IPS-18a (cell line): ENCODE results near the gene L3MBTL4.

Experiments used
- H3K27ac ChIP-seq: one replicate; pipeline ENCODE4 v1.5.1; 2013; ENCODE audit warnings: low read length
- H3K27me3 ChIP-seq: one replicate; pipeline ENCODE4 v1.6.1; 2013; ENCODE audit warnings: mild to moderate bottlenecking, low read length; ENCODE audit not compliant: control insufficient read depth, insufficient read depth
- H3K36me3 ChIP-seq: one replicate; pipeline ENCODE4 v1.6.1; 2013; ENCODE audit warnings: low read depth, low read length; ENCODE audit not compliant: control insufficient read depth
- H3K4me1 ChIP-seq: one replicate; pipeline ENCODE4 v1.6.1; 2013; ENCODE audit warnings: low read depth, low read length; ENCODE audit not compliant: control insufficient read depth
- H3K4me3 ChIP-seq: one replicate; pipeline ENCODE4 v1.5.1; 2013; ENCODE audit warnings: low read length
- H3K9ac ChIP-seq: one replicate; pipeline ENCODE4 v1.6.1; 2013; ENCODE audit warnings: mild to moderate bottlenecking, low read length, moderate library complexity
- H3K9me3 ChIP-seq: one replicate; pipeline ENCODE4 v1.6.1; 2013; ENCODE audit warnings: low read depth, low read length; ENCODE audit not compliant: control insufficient read depth

The L3MBTL4 gene

DNA sequence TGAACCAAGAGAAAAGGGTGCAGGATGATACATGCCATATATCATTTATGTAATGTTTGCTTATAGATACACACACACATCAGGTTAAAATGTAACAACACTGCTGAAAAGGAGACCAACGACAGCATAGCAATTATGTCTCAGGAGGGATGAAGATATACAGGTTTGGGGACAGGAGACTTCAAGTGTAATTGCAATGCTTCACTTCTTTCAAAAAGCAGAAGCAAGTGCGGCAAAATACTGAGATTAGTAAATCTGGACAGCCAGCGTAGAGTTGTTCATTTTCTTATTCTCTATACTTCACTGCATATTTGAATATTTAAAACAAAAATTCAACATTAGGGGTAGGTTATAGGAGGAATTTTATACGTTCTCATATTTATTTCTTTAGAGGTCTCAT, 87.2 kb downstream of the L3MBTL4 start:
- H3K27me3 ChIP-seq = no peaks in the 10 kb centered on the region
- H3K4me1 ChIP-seq = no peaks in the 10 kb centered on the region
- no peak overlapping the region for H3K27ac ChIP-seq
- H3K4me3 ChIP-seq = no peak overlapping the region
- H3K9me3 ChIP-seq = peaks cover 13% of the 10 kb centered on the region
- no peaks in the 10 kb centered on the region for H3K36me3 ChIP-seq
- no peak overlapping the region for H3K9ac ChIP-seq

DNA sequence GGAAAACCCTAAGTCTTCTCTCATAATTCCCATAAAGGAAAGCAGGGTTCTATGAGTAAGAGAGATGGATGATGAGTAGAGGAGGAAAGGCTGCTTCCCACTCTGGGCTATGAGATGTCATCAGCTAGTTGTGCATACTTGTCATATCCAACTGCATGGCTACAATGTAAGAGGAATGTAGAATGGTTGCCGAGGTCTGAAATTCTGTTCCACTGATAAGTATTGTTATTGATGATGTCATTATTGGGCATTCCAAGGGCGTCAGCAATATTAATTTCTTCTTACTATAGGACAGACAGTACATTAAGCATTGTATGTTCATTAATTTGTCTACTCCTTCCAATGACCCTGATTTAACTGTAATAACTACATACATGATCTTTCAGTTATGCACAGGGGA, 88.1 kb downstream of the L3MBTL4 start:
- H3K9me3 ChIP-seq = peaks cover 13% of the 10 kb centered on the region
- no peak overlapping the region for H3K27ac ChIP-seq
- H3K36me3 ChIP-seq = no peaks in the 10 kb centered on the region

DNA sequence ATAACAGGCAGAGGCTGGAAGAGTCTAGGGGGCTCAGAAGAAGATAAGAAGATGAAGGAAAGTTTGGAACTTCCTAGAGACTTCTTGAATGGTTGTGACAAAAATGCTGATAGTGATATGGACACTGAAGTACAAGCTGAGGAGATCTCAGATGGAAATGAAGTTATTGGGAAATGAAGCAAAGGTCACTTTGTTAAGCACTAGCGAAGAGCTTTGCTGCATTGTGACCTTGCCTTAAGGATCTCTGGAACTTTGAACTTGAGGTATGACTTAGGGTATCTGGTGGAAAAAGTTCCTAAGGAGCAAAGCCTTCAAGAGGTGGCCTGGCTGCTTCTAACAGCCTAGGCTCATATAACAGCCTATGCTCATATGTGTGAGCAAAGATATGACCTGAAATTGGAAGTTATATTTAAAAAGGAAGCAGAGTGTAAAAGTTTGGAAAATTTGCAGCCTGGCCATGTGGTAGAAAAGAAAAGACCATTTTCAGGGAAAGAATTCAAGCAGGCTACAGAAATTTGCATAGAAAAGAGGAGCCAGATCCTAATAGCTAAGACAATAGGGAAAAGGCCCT, 91.3 kb downstream of the L3MBTL4 start:
- Histone ChIP-seq H3K27ac (no peak overlapping the region), H3K4me1 (no peaks in the 10 kb centered on the region), H3K9ac (no peak overlapping the region), H3K4me3 (no peak overlapping the region), H3K36me3 (no peaks in the 10 kb centered on the region), H3K27me3 (no peaks in the 10 kb centered on the region), H3K9me3 (peaks cover 13% of the 10 kb centered on the region)

More for the DNA sequence above, 88.1 kb downstream of the L3MBTL4 start:
- H3K4me1 ChIP-seq = no peaks in the 10 kb centered on the region
- no peak overlapping the region for H3K9ac ChIP-seq
- no peaks in the 10 kb centered on the region for H3K27me3 ChIP-seq
- H3K4me3 ChIP-seq = no peak overlapping the region

DNA sequence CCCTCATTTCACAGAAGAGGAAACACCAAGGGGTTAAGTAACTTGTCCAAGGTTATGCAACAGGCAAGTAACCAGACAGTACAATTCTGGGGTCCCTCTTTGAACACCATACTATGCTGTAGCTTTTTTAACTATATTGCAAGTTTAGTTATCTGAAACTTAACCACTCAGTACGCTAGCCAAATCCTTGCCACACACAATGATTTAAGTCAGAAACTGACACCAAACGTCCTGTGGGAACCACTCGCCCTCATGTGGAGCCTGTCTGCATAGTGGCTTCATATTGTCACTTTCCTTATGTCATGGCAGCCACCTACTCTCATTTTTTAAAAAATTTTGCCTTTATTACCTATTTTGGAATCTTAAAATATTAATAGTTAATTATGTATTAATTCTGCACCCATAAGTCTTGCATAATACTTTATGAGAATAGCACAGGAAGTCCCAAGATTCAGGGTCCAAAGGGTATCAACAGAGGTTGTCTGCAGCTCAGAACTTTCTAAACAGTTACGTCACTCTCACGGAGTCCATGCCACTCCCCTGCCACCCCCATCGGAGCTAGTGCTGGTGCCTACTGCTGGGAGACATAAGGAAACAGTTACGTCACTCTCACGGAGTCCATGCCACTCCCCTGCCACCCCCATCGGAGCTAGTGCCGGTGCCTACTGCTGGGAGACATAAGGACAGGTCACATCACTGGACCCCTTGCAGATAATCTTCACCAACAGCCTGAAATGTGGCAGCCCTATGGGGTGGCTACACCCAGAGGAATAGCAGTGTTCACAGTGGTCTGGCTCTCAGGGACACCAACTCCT, 99.0 kb downstream of the L3MBTL4 start:
- Histone ChIP-seq H3K36me3 (no peaks in the 10 kb centered on the region), H3K27ac (no peak overlapping the region), H3K4me1 (no peaks in the 10 kb centered on the region)

DNA sequence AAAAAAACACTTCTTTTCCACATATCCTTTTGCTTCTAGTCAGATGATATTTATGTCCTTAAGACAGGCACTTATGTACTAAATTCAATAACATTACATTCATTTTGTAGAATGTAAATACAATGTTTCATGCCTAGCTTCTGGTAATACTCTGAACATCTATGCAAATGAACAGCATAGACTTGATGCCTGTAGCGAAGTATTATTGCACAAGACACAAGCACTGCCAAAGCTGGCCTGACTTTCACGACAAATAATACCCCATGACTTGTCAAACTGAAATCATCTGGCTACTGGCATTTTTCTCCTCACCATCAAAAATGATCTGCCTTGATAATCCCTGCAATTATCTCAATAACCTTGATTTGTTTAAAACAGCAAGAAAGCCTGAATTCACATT, 101.3 kb downstream of the L3MBTL4 start:
- Histone ChIP-seq H3K4me1 (no peaks in the 10 kb centered on the region), H3K9me3 (no peaks in the 10 kb centered on the region), H3K27me3 (no peaks in the 10 kb centered on the region), H3K4me3 (no peak overlapping the region), H3K36me3 (no peaks in the 10 kb centered on the region), H3K9ac (no peak overlapping the region), H3K27ac (no peak overlapping the region)

More for the DNA sequence above, 99.0 kb downstream of the L3MBTL4 start:
- no peak overlapping the region for H3K4me3 ChIP-seq
- no peaks in the 10 kb centered on the region for H3K27me3 ChIP-seq
- H3K9me3 ChIP-seq = no peaks in the 10 kb centered on the region
- H3K9ac ChIP-seq = no peak overlapping the region

DNA sequence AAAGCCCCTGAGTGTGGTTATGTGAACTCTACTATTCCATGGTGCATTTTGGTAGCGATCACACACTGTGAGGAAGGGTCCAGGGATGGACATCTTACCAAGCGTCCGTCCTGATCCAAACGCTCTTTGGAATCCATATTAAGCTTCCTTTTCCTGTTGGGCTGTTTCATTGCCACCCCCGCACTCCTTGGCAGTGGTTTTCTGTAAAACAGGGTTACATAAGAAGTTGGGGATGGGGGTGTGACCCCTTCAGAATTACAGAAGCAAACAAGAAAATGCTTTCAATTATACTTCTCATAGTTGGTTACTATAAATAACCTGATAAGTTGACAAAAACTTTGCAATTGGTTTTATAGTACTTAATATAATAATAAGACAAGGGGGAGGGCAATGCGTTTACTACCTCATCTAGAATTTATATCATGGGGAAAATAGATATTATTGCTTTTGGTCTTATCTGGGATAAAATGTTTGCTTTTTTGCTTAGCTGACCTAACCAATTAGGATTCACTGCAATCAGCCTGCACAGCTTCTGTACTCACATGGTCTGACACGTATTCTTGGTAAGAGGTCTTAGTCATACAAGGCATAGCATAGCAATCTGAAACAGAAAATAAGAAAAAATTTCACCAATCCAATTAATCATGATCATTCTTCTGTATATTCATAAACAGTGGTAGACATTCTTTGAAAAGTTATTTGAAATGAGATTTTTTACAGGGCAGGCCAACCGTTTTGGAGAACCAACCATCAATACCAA, 103.1 kb downstream of the L3MBTL4 start:
- Histone ChIP-seq H3K27me3 (no peaks in the 10 kb centered on the region), H3K9ac (no peak overlapping the region), H3K4me3 (no peak overlapping the region), H3K27ac (no peak overlapping the region), H3K4me1 (no peaks in the 10 kb centered on the region), H3K36me3 (no peaks in the 10 kb centered on the region), H3K9me3 (no peaks in the 10 kb centered on the region)

DNA sequence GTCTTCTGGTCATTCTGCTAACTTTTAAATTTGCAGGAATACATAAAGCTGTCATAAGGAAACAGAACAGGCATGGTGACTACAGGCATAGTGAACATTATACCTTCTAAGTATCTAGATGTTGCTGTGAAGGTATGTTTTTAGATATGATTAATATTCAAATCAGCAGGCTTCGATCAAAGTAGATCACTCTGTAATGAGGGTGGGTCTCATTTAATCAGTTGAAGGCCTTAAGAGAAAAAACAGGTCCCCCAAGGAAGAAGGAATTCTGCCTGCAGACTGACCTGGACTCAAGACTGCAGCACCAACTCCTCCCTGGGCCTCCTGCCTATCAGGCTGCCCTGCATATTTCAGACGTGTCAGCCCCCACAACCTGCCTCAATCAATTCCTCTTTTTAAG, 104.0 kb downstream of the L3MBTL4 start:
- H3K9me3 ChIP-seq = no peaks in the 10 kb centered on the region
- H3K4me1 ChIP-seq = no peaks in the 10 kb centered on the region
- H3K9ac ChIP-seq = no peak overlapping the region

DNA sequence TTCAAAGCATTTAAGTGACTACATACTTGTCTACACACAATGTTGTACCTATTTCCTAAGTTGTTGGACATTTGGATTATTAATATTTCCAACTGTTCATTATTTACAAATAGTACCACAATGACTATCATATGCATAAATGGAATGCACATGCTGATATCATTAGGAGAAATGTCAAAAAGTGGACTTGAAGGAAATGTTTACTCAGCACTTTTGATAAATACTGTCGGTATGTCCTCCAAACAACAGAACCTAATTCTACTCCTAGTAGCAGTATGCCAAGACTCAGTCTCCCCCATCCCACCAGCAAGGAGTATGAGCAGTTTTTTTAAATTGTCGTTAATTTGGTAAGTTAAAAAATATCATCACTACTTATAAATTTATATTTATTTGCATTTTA, 116.8 kb downstream of the L3MBTL4 start:
- no peaks in the 10 kb centered on the region for H3K27me3 ChIP-seq
- H3K9me3 ChIP-seq = no peaks in the 10 kb centered on the region
- H3K9ac ChIP-seq = no peak overlapping the region
- H3K4me3 ChIP-seq = no peak overlapping the region
- H3K36me3 ChIP-seq = no peaks in the 10 kb centered on the region
- peaks cover 4% of the 10 kb centered on the region for H3K4me1 ChIP-seq
- no peak overlapping the region for H3K27ac ChIP-seq

More for the DNA sequence above, 104.0 kb downstream of the L3MBTL4 start:
- H3K36me3 ChIP-seq = no peaks in the 10 kb centered on the region
- no peaks in the 10 kb centered on the region for H3K27me3 ChIP-seq
- no peak overlapping the region for H3K4me3 ChIP-seq
- H3K27ac ChIP-seq = no peak overlapping the region

DNA sequence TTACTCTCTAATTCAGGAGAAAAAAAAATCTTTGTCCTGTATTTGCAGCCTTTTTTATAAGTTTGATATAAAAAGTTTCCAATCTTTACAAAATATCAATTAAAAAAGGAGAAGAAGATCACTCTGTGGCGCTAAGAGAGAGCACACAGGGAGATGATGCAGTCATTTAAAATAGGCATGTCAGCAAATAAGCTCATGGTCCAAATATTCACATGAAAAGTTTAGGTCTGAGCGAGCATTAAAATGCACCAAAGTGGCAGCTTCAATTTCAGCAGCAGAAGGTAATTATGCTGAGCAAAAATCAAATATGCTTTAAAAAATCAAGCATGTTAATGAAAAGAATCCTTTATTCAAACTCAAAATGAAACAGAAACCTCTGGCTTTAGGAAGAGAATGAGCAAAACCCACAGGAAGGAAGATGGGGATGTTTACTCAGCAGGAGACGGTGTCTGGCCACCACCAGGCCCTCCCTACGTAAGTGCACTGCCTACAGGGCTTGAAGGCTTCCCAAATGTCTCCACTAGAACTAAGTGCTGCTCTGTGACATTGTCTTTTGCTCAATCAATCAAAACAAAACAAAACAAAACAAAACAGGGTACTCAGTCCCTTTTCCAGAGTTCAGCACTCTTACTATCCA, 120.4 kb downstream of the L3MBTL4 start:
- Histone ChIP-seq H3K9ac (no peak overlapping the region), H3K36me3 (no peaks in the 10 kb centered on the region), H3K27me3 (no peaks in the 10 kb centered on the region), H3K9me3 (no peaks in the 10 kb centered on the region), H3K4me1 (peaks cover 4% of the 10 kb centered on the region), H3K4me3 (no peak overlapping the region), H3K27ac (no peak overlapping the region)

DNA sequence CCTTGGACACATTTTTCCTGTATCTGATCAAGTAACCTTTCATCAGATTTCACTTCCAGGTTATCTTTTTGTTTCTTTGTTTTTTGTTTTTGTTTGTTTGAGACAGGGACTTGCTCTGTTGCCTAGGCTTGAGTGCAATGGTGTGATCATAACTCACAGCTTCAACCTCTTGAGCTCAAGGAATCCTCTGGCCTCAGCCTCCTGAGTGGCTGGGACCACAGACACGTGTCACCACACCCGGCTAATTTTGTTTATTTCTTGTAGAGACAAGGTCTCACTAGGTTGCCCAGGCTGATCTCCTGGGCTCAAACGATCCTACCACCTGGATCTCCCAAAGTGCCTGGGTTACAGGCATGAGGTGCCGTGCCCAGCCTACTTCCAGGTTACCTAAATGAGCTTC, 124.9 kb downstream of the L3MBTL4 start:
- no peaks in the 10 kb centered on the region for H3K9me3 ChIP-seq
- no peaks in the 10 kb centered on the region for H3K36me3 ChIP-seq
- H3K9ac ChIP-seq = no peak overlapping the region
- H3K27ac ChIP-seq = no peak overlapping the region
- H3K4me1 ChIP-seq = peaks cover 4% of the 10 kb centered on the region
- H3K27me3 ChIP-seq = no peaks in the 10 kb centered on the region
- H3K4me3 ChIP-seq = no peak overlapping the region

DNA sequence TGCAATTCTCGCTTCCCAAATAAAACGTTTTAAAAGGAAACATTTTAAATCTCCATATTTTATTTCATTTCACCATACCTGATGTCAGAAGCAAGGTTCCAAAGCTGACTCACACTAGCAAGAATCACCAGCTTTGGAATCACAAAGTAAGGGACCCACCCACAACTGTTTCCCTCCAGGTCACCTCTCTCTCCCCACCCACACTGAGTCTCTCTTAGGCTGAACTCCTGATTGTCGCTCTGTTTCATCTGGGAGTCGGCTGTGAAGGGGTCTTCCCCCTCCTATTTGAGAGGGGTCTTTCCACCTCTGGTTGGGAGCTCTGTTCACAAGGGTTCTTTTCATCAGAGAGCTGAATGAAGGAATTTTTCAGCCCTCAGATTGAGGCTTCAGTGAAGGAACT, 128.1 kb downstream of the L3MBTL4 start:
- no peak overlapping the region for H3K9ac ChIP-seq
- no peaks in the 10 kb centered on the region for H3K36me3 ChIP-seq
- H3K27me3 ChIP-seq = no peaks in the 10 kb centered on the region
- no peaks in the 10 kb centered on the region for H3K4me1 ChIP-seq
- no peak overlapping the region for H3K27ac ChIP-seq
- no peak overlapping the region for H3K4me3 ChIP-seq
- H3K9me3 ChIP-seq = no peaks in the 10 kb centered on the region
